ENCODE measurements around the gene PATL2. TPM values are rescaled to one million over a fixed set of nuclear protein-coding genes. Genes with fewer than 3 reads are reported as not detected.

Gene PATL2
- total RNA-seq, 2 experiments from 2014 or later: 17.4 to 21.9 TPM

DNA sequence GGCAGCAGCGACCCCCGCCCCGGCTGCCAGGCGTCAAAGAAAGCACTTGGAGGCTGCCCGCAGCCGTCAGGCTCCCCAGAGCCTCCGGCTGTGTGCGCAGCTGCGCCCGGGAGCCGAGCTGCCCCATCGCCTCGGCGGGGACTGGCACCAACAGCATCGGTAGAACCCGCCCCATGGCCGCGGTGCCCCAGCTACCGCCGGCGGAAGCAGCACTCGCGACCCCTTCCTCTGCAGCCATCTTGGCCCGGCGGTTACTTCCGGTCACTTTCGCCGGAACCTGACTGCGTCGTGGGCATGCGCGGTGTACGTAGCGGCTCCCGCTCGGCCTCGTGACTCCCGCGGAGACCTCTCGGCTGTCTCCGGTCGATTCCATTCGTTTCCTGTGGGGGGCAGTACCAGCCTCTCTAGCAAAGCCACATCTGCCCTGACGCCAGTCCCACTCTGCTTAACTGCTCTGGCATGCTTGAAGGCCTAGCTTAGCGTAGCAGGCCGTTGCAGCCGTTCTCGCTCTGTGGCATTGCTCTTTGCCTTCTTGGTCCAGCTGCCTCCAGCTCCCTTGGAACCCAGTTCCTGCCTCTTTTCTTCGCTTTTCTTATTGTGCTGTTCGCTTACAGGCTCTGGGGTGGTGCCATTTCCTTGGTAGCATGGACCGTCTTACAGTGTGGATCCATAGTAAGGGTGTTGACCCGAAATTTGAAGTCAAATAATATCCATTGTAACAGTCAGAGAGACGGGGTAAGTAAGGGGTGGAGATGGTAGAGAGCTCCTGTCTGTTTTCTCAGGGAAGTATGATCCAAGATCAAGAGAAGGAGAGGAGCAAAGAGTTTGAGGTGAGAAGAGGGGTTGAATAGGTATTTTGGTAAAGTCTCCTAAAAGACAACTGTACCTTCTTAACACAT is 47.5 kb downstream of the PATL2 start, which contains the start of gene SPG11:
Gene SPG11 (minus strand): TSS at position 253 of the 899 bp plus-strand sequence. CDS start 15 bp downstream, at position 238.
- ATAC-seq (ENCODE audit: poor library complexity): peak; percentile 78
- Mint-ChIP-seq H3K4me1 (ENCODE audit: low read depth) (peaks cover 76% of the 10 kb centered on the region), H3K36me3 (ENCODE audit: low read depth) (peaks cover 34% of the 10 kb centered on the region), H3K4me3 (peak within 1 kb of the TSS; percentile 100), H3K27ac (peak within 1 kb of the TSS; percentile 96), H3K27me3 (no peaks in the 10 kb centered on the region), H3K9me3 (no peaks in the 10 kb centered on the region)
- peaks cover 62% of the 10 kb centered on the region for H3K4me1 ChIP-seq (ENCODE audit: insufficient read depth, low read length)
- ChIA-PET POLR2A (interaction anchor here (0.6 to 49.9 kb wide), 25 partner anchors 9 to 376 kb away, joined by 3 to 4232 read pairs (median 6); partner anchors contain the start of genes B2M, CTDSPL2, EIF3J and PATL2), CTCF (interaction anchor here (0.6 to 4.1 kb wide), 30 partner anchors 8 to 376 kb away, joined by 3 to 115 read pairs (median 6); partner anchors contain the start of genes B2M, CTDSPL2, PATL2 and TRIM69)
- no peaks in the 10 kb centered on the region for H3K27me3 ChIP-seq (ENCODE audit: control insufficient read depth in 1 of 2, insufficient read depth in 2 of 2, low read length in 2 of 2)
- TF ChIP-seq, protein P1, sequence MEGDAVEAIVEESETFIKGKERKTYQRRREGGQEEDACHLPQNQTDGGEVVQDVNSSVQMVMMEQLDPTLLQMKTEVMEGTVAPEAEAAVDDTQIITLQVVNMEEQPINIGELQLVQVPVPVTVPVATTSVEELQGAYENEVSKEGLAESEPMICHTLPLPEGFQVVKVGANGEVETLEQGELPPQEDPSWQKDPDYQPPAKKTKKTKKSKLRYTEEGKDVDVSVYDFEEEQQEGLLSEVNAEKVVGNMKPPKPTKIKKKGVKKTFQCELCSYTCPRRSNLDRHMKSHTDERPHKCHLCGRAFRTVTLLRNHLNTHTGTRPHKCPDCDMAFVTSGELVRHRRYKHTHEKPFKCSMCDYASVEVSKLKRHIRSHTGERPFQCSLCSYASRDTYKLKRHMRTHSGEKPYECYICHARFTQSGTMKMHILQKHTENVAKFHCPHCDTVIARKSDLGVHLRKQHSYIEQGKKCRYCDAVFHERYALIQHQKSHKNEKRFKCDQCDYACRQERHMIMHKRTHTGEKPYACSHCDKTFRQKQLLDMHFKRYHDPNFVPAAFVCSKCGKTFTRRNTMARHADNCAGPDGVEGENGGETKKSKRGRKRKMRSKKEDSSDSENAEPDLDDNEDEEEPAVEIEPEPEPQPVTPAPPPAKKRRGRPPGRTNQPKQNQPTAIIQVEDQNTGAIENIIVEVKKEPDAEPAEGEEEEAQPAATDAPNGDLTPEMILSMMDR (IDR thresholded peaks at IDR 0.05): peak; percentile 87
- H3K36me3 ChIP-seq (ENCODE audit: insufficient read depth, low read length): peaks cover 7% of the 10 kb centered on the region
- peak within 1 kb of the TSS; percentile 97 for H3K27ac ChIP-seq (ENCODE audit: low read depth in 1 of 2, low read length in 2 of 2)
- intact Hi-C loops (cut with DNase I, micrococcal nuclease): loop anchor here (1.0 to 10.0 kb wide), 6 partner anchors 20 to 126 kb away; partner anchors contain the start of genes B2M (in 2 of the 2), PATL2 (in 2 of the 2) and EIF3J (in 1 of the 2)
- peak within 1 kb of the TSS; percentile 90 for H3K4me3 ChIP-seq (ENCODE audit: low read length)
- peak; percentile 93 to 99 (median 96) for DNase-seq
- H3K9me3 ChIP-seq (ENCODE audit: control insufficient read depth in 1 of 2, insufficient read depth in 1 of 2, low read length in 2 of 2): no peaks in the 10 kb centered on the region

DNA sequence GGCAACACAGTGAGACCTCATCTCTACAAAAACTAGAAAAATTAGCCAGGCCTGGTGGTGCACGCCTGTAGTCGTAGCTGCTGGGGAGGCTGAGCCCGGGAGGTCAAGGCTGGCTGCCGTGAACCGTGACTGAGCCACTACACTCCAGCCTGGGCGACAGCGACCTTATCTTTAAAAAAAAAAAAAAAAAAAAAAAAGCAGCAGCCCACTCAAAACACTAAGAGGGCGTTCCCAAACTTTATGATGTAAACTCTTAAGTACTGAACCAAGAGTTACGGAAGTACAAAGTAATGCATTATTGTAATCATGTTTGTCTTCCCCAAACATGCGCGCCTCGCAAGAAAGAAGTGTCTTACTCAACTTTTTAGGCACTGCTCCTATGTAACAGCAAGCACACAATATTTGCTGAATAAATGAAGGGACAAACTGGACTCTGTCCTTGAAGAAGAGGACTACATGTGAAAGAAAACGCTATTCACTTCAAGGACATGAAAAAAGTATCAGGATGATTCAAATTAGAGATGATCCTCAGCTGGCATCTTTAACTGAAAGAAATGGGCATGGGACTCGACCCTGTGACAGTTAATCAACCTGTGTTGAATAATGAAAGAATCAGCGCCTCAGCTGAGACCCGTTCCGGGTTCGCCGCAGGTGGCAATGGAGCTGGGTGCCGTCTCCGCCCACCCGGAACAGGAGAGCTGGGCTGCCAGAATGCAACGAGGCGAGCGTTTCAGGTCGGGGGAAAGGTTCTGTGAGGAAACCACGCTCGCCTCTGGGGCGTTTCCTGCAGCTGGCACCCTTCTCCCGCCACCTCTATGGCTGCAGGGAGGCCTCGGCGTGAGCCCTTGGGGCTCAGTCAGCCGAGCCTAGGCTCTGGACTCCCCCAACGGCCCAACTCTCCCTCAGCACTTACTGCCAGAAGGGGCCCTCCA is 48.4 kb downstream of the PATL2 start:
- peak overlapping the region; percentile 100 for H3K4me3 Mint-ChIP-seq
- H3K4me1 Mint-ChIP-seq (ENCODE audit: low read depth): peaks cover 67% of the 10 kb centered on the region
- POLR2A ChIA-PET: interaction anchor here (0.7 to 49.9 kb wide), 26 partner anchors 8 to 740 kb away, joined by 3 to 4232 read pairs (median 6); partner anchors contain the start of genes B2M, CTDSPL2, EIF3J and GOLM2
- TF ChIP-seq, protein P1 (IDR thresholded peaks at IDR 0.05): no peak
- H3K27ac Mint-ChIP-seq: peak overlapping the region; percentile 96
- H3K27me3 ChIP-seq (ENCODE audit: control insufficient read depth in 1 of 2, insufficient read depth in 2 of 2, low read length in 2 of 2): no peaks in the 10 kb centered on the region
- peak overlapping the region; percentile 90 for H3K4me3 ChIP-seq (ENCODE audit: low read length)
- no peaks in the 10 kb centered on the region for H3K9me3 ChIP-seq (ENCODE audit: control insufficient read depth in 1 of 2, insufficient read depth in 1 of 2, low read length in 2 of 2)
- H3K36me3 ChIP-seq (ENCODE audit: insufficient read depth, low read length): peaks cover 11% of the 10 kb centered on the region
- H3K27me3 Mint-ChIP-seq: no peaks in the 10 kb centered on the region
- peaks cover 41% of the 10 kb centered on the region for H3K36me3 Mint-ChIP-seq (ENCODE audit: low read depth)
- DNase-seq: peak; percentile 77 to 94 (median 82)
- peak overlapping the region; percentile 97 for H3K27ac ChIP-seq (ENCODE audit: low read depth in 1 of 2, low read length in 2 of 2)
- peaks cover 52% of the 10 kb centered on the region for H3K4me1 ChIP-seq (ENCODE audit: insufficient read depth, low read length)
- CTCF ChIA-PET: interaction anchor here (0.8 to 4.1 kb wide), 26 partner anchors 11 to 375 kb away, joined by 3 to 115 read pairs (median 8); partner anchors contain the start of genes B2M, CTDSPL2, PATL2 and TRIM69
- no peaks in the 10 kb centered on the region for H3K9me3 Mint-ChIP-seq
- intact Hi-C loops (cut with DNase I, micrococcal nuclease): loop anchor here (1.0 to 10.0 kb wide), 6 partner anchors 21 to 125 kb away; partner anchors contain the start of genes B2M (in 2 of the 2), PATL2 (in 2 of the 2) and EIF3J (in 1 of the 2)
- peak; percentile 65 for ATAC-seq (ENCODE audit: poor library complexity)

Measured in CD4-positive, alpha-beta T cell (primary cell).